Gastroesophageal sphincter (tissue), 3 donors: ENCODE results near the gene MLEC.

ENCODE experiments used
- POLR2A ChIP-seq, 2 donors: fragments of 450-650 bp; IDR thresholded peaks; one replicate each; pipeline ENCODE4 v1.6.1; 2017; ENCODE audit warnings: antibody characterized with exemption in 2 of 2, mild to moderate bottlenecking in 2 of 2, moderate library complexity in 1 of 2
- POLR2AphosphoS5 ChIP-seq: sonication (generic); formaldehyde crosslinking; IDR thresholded peaks from one replicate; pipeline ENCODE4 v1.6.1; 2017; ENCODE audit warnings: antibody characterized with exemption
- TF ChIP-seq, protein P1 (sequence below), 4 experiments: fragments of 200-600 bp in 2 of 4; fragments of 450-650 bp in 2 of 4; sonication (generic) in 1 of 4; IDR thresholded peaks; one replicate each; pipeline ENCODE4 v1.5.1; 2017 to 2019; ENCODE audit warnings: antibody characterized with exemption in 4 of 4, mild to moderate bottlenecking in 2 of 4, moderate library complexity in 2 of 4

DNA sequence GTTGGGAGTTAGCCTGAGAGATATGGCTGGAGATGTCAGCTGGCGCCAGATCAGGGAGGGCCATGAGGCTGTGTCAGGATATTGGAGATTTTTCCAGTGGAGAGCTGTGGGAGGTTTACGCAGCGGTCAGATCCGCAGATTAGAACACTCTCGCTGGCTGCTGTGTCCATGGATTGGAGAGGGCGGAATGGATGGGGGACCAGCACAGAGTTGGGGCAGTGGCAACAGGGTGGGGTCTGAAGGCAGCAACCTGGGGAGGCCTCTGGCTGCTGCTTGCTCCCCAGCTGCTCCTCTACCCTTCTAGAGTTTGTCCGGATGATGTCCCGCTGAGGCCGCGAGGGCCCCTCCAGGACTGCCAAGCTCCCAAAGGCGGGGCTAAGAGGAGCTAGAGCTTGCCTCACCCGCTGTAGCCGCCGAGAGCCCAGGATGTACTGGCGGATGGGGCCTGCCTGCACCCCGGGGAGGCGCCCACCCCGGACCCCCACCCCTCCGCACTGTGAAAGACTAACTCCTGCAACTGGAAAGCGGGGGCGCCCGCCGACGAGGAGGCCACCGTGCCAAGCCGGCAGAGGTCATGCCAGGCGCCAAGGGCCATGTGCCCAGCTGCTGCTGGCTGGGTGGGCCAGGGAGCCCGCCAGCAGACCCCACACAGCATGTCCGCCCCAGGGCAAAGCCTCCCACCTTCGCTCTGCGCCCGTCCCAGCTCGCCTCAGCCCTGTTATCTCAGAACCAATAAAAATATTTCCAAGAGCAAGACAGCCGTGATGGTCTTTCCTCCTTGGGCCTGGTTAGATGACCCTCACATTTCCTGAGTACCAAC is 20.2 kb upstream of the MLEC start:
- TF ChIP-seq, protein P1, sequence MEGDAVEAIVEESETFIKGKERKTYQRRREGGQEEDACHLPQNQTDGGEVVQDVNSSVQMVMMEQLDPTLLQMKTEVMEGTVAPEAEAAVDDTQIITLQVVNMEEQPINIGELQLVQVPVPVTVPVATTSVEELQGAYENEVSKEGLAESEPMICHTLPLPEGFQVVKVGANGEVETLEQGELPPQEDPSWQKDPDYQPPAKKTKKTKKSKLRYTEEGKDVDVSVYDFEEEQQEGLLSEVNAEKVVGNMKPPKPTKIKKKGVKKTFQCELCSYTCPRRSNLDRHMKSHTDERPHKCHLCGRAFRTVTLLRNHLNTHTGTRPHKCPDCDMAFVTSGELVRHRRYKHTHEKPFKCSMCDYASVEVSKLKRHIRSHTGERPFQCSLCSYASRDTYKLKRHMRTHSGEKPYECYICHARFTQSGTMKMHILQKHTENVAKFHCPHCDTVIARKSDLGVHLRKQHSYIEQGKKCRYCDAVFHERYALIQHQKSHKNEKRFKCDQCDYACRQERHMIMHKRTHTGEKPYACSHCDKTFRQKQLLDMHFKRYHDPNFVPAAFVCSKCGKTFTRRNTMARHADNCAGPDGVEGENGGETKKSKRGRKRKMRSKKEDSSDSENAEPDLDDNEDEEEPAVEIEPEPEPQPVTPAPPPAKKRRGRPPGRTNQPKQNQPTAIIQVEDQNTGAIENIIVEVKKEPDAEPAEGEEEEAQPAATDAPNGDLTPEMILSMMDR (IDR thresholded peaks at IDR 0.05) = no peak
- TF ChIP-seq POLR2AphosphoS5 (no peak), POLR2A (IDR thresholded peaks at IDR 0.05) (no peak)
